ENCODE data around the gene NEDD8. TPM values are rescaled to one million over a fixed set of nuclear protein-coding genes. Genes with fewer than 3 reads are reported as not detected.
A peak's percentile ranks its signal among the peaks of the same experiment; 100 is the strongest.
"Not testable (repeated sequence)": the region's sequence is repeated elsewhere in the genome, so short reads cannot be mapped to it uniquely, and the experiment has no call there.

The NEDD8 gene
- total RNA-seq, 1 donor from 2014 or later, result 132 TPM

DNA sequence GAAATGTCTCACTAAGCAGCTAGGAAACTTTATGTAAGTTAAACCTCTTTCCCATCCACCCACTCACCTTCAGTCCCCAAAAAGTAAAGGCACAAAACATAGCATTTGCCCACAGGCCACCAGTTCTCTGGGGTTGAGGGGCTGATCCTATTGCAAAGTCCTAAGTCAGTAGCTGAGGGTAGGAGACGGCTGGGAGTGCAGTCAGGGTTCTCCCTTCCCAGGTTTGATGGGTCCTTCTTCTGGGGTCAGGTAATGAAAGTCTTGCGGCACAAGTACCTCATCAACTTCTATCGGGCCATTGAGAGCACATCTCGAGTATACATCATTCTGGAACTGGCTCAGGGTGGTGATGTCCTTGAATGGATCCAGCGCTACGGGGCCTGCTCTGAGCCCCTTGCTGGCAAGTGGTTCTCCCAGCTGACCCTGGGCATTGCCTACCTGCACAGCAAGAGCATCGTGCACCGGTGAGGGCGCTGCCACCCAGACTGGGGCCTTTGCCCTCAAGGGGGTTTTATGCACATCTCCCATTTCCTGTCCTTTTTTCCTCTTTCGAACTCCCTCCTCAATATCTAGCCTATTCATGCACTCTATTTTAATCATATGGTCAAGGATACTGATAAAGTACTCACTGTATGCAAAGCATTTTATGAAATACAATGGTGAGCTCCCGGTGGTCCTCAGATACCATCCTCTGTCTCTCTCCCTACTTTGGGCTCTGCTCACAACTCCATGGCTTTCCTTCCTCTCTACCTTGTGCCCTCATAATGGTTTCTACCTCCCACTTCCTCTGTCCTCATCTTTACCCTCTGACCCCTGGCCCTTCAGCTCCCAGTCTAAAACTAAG, 25.7 kb downstream of the NEDD8 start:
- no peaks in the 10 kb centered on the region for H3K9me3 ChIP-seq
- no peaks in the 10 kb centered on the region for H3K27me3 ChIP-seq (ENCODE audit: low read depth)
- H3K36me3 ChIP-seq, result peaks cover 73% of the 10 kb centered on the region

DNA sequence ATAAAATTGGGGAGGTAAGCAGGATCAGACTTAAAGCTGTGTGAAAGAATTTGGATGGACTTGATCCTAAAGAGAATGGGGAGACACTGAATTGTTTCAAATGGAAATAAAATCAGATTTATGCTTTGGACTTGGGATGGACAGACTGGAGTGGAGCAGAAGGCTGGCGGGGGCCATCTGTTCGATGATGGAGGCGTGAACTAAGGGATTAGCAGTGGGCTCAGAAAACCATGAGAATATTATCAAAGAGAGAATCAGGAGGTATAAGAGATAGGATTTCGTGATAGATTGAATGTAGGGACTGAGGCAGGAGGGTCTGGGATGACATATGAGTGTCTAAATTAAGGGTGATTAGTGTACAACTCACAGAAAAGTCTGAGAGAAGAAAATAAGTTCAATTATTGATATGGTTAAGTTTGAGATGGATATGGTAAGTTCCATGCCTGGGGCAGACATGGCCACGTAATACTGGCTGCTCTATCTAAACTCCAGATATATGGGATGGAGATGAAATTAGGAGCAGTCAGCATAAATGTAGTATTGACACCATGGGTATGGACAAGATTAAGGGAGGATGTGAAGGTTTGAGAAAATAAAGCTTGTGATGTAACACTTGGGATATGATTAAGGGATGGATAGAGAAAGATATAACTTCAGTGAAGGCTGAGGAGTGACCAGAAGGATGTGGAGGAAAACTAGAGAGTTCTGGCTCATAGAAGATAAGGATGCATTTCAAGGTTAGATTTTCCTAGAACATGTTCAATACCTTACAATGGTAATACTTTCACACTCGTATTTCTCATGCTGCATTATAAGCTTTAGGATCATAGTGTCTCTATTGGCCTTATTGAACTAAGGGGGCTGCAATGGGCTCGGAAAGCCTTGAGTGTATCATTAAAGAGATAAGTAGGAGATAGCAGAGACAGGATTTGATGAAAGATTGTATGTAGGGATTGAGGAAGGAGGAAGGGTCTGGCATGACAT, 27.7 kb downstream of the NEDD8 start:
- TF ChIP-seq, protein P1, sequence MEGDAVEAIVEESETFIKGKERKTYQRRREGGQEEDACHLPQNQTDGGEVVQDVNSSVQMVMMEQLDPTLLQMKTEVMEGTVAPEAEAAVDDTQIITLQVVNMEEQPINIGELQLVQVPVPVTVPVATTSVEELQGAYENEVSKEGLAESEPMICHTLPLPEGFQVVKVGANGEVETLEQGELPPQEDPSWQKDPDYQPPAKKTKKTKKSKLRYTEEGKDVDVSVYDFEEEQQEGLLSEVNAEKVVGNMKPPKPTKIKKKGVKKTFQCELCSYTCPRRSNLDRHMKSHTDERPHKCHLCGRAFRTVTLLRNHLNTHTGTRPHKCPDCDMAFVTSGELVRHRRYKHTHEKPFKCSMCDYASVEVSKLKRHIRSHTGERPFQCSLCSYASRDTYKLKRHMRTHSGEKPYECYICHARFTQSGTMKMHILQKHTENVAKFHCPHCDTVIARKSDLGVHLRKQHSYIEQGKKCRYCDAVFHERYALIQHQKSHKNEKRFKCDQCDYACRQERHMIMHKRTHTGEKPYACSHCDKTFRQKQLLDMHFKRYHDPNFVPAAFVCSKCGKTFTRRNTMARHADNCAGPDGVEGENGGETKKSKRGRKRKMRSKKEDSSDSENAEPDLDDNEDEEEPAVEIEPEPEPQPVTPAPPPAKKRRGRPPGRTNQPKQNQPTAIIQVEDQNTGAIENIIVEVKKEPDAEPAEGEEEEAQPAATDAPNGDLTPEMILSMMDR (IDR thresholded peaks at IDR 0.05), result no peak
- Histone ChIP-seq H3K4me1 (no peaks in the 10 kb centered on the region), H3K4me3 (no peak overlapping the region), H3K27ac (no peak overlapping the region), H3K36me3 (peaks cover 61% of the 10 kb centered on the region), H3K9me3 (no peaks in the 10 kb centered on the region), H3K27me3 (ENCODE audit: low read depth) (no peaks in the 10 kb centered on the region)
- intact Hi-C loops (cut with DNase I), result no loop called here
- DNase-seq (no peak), ATAC-seq (no peak)

More for the DNA sequence above, 25.7 kb downstream of the NEDD8 start:
- DNase-seq (no peak), ATAC-seq (no peak)
- Histone ChIP-seq H3K4me3 (no peak overlapping the region), H3K27ac (no peak overlapping the region), H3K4me1 (no peaks in the 10 kb centered on the region)
- TF ChIP-seq, protein P1 (IDR thresholded peaks at IDR 0.05), result no peak
- intact Hi-C loops (cut with DNase I), result no loop called here

DNA sequence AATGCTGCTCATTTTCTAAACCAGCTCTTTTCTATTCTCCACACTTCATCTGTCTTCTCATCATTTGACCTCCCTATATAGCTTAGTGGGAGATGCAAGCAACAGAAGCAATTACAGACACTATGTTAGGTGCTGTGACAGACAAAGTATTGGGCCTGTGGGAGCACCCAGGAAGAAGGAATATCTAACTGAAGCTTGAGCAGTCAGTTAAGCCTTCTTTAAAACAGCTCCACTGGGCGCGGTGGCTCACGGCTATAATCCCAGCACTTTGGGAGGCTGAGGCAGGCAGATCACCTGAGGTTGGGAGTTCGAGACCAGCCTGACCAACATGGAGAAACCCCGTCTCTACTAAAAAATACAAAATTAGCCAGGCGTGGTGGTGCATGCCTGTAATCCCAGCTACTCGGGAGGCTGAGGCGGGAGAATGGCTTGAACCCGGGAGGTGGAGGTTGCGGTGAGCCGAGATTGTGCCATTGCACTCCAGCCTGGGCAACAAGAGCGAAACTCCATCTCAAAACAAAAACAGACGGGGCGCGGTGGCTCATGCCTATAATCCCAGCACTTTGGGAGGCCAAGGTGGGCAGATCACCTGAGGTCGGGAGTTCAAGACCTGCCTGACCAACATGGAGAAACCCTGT, 28.8 kb downstream of the NEDD8 start:
- DNase-seq; H3K27ac ChIP-seq; H3K9me3 ChIP-seq; H3K4me3 ChIP-seq; H3K4me1 ChIP-seq; H3K27me3 ChIP-seq (ENCODE audit: low read depth); ATAC-seq; intact Hi-C loops (cut with DNase I): not testable (repeated sequence)
- H3K36me3 ChIP-seq, result peaks cover 58% of the 10 kb centered on the region

DNA sequence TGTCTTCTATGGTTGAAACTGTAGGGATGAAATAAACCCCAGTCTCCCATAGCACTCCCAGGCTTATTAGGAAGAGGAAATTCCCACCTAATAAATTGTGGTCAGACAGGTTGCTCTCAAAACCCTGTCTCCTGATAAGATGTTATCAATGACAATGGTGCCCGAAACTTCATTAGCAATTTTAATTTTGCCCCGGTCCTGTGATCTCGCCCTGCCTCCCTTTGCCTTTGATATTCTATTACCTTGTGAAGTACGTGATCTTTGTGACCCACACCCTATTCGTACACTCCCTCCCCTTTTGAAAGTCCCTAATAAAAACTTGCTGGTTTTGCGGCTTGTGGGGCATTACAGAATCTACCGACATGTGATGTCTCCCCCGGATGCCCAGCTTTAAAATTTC, 29.6 kb downstream of the NEDD8 start:
- intact Hi-C loops (cut with DNase I); H3K4me1 ChIP-seq; DNase-seq; H3K9me3 ChIP-seq; H3K27me3 ChIP-seq (ENCODE audit: low read depth); H3K27ac ChIP-seq; ATAC-seq; H3K4me3 ChIP-seq: not testable (repeated sequence)
- peaks cover 50% of the 10 kb centered on the region for H3K36me3 ChIP-seq

DNA sequence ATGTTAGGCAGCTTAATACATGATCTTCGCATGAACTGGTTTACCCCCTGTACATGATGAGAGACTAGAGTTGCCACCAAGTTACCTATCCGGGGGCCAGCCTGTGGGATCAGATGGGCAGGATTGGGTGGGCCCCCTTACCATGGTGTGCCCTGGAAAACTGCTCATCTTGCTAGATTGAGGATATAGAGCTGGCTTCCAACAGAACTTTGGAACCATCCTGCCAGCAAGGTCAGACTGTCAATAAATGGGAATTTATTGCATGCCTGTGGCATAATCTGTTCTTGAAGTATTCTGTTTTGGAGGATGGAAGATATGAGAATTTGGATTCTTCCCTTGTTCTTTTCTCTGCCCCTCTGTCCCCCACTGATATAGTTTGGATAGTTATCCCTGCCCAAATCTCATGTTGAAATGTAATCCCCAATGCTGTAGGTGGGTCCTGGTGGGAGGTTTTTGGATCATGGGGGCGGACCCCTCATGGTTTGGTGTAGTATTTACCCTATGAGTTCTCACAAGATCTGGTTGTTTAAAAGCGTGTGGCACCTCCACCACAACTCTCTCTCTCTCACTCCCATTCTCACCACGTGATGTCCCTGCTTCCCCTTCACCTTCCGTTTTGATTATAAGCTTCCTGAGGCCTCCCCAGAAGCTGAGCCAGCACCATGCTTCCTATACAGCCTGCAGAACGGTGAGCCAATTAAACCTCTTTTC, 33.2 kb downstream of the NEDD8 start:
- Histone ChIP-seq H3K4me3 (no peak overlapping the region), H3K9me3 (no peaks in the 10 kb centered on the region), H3K27me3 (ENCODE audit: low read depth) (no peaks in the 10 kb centered on the region), H3K27ac (no peak overlapping the region), H3K36me3 (peaks cover 19% of the 10 kb centered on the region), H3K4me1 (peaks cover 27% of the 10 kb centered on the region)
- intact Hi-C loops (cut with DNase I), result no loop called here
- DNase-seq (no peak), ATAC-seq (no peak)
- TF ChIP-seq, protein P1 (IDR thresholded peaks at IDR 0.05), result no peak

DNA sequence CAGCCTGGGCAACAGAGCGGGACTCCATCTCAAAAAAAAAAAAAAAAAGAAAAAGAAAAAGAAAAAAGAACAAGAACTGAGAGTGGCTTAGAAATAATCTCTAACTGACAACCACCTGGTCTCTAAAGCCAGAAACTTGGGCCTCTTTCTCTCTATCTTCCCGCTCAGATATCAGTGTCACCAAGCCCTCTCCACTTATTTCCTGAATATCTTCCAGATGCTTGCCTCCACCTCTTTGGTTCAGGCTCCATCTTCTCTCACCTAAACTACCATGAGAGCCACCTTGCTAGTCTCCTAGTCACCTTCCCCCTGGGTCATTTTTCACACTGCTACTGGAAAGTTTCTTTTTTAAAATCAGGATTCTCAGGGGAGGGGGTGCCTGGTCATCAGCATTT, 35.1 kb downstream of the NEDD8 start:
- peaks cover 31% of the 10 kb centered on the region for H3K36me3 ChIP-seq
- TF ChIP-seq, protein P1 (IDR thresholded peaks at IDR 0.05), result no peak
- no peak for ATAC-seq
- H3K27me3 ChIP-seq (ENCODE audit: low read depth), result no peaks in the 10 kb centered on the region
- intact Hi-C loops (cut with DNase I), result no loop called here
- DNase-seq, result no peak
- H3K4me1 ChIP-seq, result peaks cover 28% of the 10 kb centered on the region
- peak overlapping the region; percentile 81 for H3K4me3 ChIP-seq
- H3K27ac ChIP-seq, result no peak overlapping the region
- H3K9me3 ChIP-seq, result no peaks in the 10 kb centered on the region
